Liver (tissue), 2 donors: ENCODE data around the gene C8G.

Experiments
- RAD21 ChIP-seq, 2 donors: IDR thresholded peaks; 2 replicates each; pipeline ENCODE4 v1.6.1; 2016; ENCODE audit warnings: antibody characterized with exemption in 2 of 2, mild to moderate bottlenecking in 2 of 2
- TF ChIP-seq, protein P1 (sequence below): IDR thresholded peaks from 2 replicates; pipeline ENCODE4 v1.6.1; 2016; ENCODE audit warnings: antibody characterized with exemption
- donor health status: healthy.

DNA sequence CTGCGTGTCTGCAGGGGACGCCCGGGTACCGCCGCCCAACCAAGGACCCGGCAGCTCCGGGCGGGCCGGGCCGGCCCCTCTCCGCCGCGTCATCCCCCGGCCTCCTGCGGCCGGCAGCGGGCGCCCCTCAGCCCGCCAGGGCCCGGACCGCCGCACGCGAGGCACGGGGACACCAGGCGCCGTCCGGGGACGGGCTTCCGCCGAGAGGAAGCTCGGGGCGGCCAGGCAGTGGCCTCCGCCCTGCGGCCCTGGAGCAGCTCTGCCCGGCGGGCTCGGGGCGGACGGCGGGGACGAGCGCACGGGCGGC, 878 bp upstream of the C8G start:
- TF ChIP-seq, protein P1, sequence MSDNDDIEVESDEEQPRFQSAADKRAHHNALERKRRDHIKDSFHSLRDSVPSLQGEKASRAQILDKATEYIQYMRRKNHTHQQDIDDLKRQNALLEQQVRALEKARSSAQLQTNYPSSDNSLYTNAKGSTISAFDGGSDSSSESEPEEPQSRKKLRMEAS = no peak
- no peak for TF ChIP-seq RAD21 (IDR thresholded peaks at IDR 0.05)
